ENCODE results near the gene POLR3F.

- TF ChIP-seq EZH2 (IDR thresholded peaks at IDR 0.05; ENCODE audit: borderline replicate concordance, insufficient read depth, low read depth, low read length, poor library complexity, severe bottlenecking) (no peak), CTCF (IDR thresholded peaks at IDR 0.05) (no peak)
Observed at GRCh38 chr20:18443886-18444285, 23.3 kb upstream of the POLR3F start.

Data from B cell (primary cell).